WTC11 (cell line): ENCODE measurements around the gene MRNIP. TPM values are rescaled to one million over a fixed set of nuclear protein-coding genes. Genes with fewer than 3 reads are reported as not detected.

Source experiments
- ATAC-seq: fragments of 200-7000 bp; cut with Tn5 transposase; 2 replicates; pipeline ENCODE4 v1.10.0; 2021; ENCODE audit warnings: mild to moderate bottlenecking, moderate library complexity
- CTCF ChIA-PET: fragments of 300-600 bp; sonication (Branson Sonifier 250); formaldehyde crosslinking; loops from one replicate; lab custom pipeline; 2021; ENCODE audit warnings: antibody characterized with exemption; lab: Charles Lee
- POLR2A ChIA-PET: fragments of 350-600 bp; sonication (Branson Sonifier 250); formaldehyde crosslinking; loops from one replicate; lab custom pipeline; 2021; ENCODE audit warnings: antibody characterized with exemption; lab: Charles Lee
- DNase-seq: peaks from one replicate; pipeline ENCODE4 v3.0.0; 2021; ENCODE audit warnings: low spot score
- H3K27ac Mint-ChIP-seq: 2 replicates; pipeline ENCODE4 v1.8.0; 2021; ENCODE audit warnings: mixed read lengths
- H3K27me3 Mint-ChIP-seq: 2 replicates; pipeline ENCODE4 v1.8.0; 2021; ENCODE audit warnings: low read depth, mild to moderate bottlenecking, moderate library complexity, mixed read lengths
- H3K36me3 Mint-ChIP-seq: 2 replicates; pipeline ENCODE4 v1.8.0; 2021; ENCODE audit warnings: mixed read lengths
- H3K4me1 Mint-ChIP-seq: 2 replicates; pipeline ENCODE4 v1.8.0; 2022; ENCODE audit warnings: mixed read lengths
- H3K4me3 Mint-ChIP-seq: 2 replicates; pipeline ENCODE4 v1.8.0; 2021; ENCODE audit warnings: mild to moderate bottlenecking, moderate library complexity, mixed read lengths
- H3K9me3 Mint-ChIP-seq: 2 replicates; pipeline ENCODE4 v1.8.0; 2021; ENCODE audit warnings: mixed read lengths
- CREM ChIP-seq: sonication (generic); formaldehyde crosslinking; IDR thresholded peaks from 2 replicates; pipeline ENCODE4 v1.8.1; 2022; ENCODE audit warnings: mild to moderate bottlenecking, missing genetic modification reagents, moderate library complexity
- FOXK1 ChIP-seq: sonication (generic); formaldehyde crosslinking; IDR thresholded peaks from 2 replicates; pipeline ENCODE4 v1.8.0; 2022; ENCODE audit warnings: mild to moderate bottlenecking, moderate library complexity, missing genetic modification reagents
- FOXP1 ChIP-seq: sonication (generic); formaldehyde crosslinking; IDR thresholded peaks from 2 replicates; pipeline ENCODE4 v1.8.0; 2022; ENCODE audit warnings: missing genetic modification reagents, mild to moderate bottlenecking, moderate library complexity, borderline replicate concordance
- IRF2 ChIP-seq: sonication (generic); formaldehyde crosslinking; IDR thresholded peaks from 2 replicates; pipeline ENCODE4 v1.8.0; 2022; ENCODE audit warnings: low read depth, missing genetic modification reagents, borderline replicate concordance
- JAZF1 ChIP-seq: fragments of 250-450 bp; sonication (Bioruptor Pico); IDR thresholded peaks from 2 replicates; pipeline ENCODE4 v1.9.0; 2021; ENCODE audit warnings: moderate library complexity, mild to moderate bottlenecking, inconsistent platforms
- RELA ChIP-seq: sonication (generic); formaldehyde crosslinking; IDR thresholded peaks from 2 replicates; pipeline ENCODE4 v1.8.1; 2022; ENCODE audit warnings: missing genetic modification reagents, mild to moderate bottlenecking, borderline replicate concordance
- SMAD4 ChIP-seq: sonication (generic); formaldehyde crosslinking; IDR thresholded peaks from 2 replicates; pipeline ENCODE4 v1.8.0; 2022; ENCODE audit warnings: mild to moderate bottlenecking, missing genetic modification reagents
- SOX15 ChIP-seq: fragments of 250-450 bp; sonication (Bioruptor Pico); IDR thresholded peaks from 2 replicates; pipeline ENCODE4 v1.9.0; 2021; ENCODE audit warnings: mild to moderate bottlenecking
- TCF7 ChIP-seq: sonication (generic); formaldehyde crosslinking; IDR thresholded peaks from 2 replicates; pipeline ENCODE4 v1.8.0; 2022; ENCODE audit warnings: mild to moderate bottlenecking, low read depth, missing genetic modification reagents, moderate library complexity
- TEAD1 ChIP-seq: sonication (generic); formaldehyde crosslinking; IDR thresholded peaks from 2 replicates; pipeline ENCODE4 v1.8.0; 2022; ENCODE audit warnings: mild to moderate bottlenecking, missing genetic modification reagents
- ZNF232 ChIP-seq: sonication (generic); formaldehyde crosslinking; IDR thresholded peaks from 2 replicates; pipeline ENCODE4 v1.8.0; 2022; ENCODE audit warnings: mild to moderate bottlenecking, missing genetic modification reagents
- total RNA-seq: library from RNA; stranded (reverse); gene quantifications from 3 replicates; pipeline ENCODE4 v1.2.3, GENCODE V29; 2021
- TF ChIP-seq, protein P1 (sequence below): fragments of 200-600 bp; IDR thresholded peaks from 2 replicates; pipeline ENCODE4 v1.8.0; 2022; ENCODE audit warnings: antibody characterized with exemption
- TF ChIP-seq, protein P2 (sequence below): sonication (generic); formaldehyde crosslinking; IDR thresholded peaks from 2 replicates; pipeline ENCODE4 v1.8.1; 2023; ENCODE audit warnings: mild to moderate bottlenecking, moderate library complexity, missing genetic modification reagents
- TF ChIP-seq, protein P3 (sequence below): sonication (generic); formaldehyde crosslinking; IDR thresholded peaks from 2 replicates; pipeline ENCODE4 v1.8.1; 2023; ENCODE audit warnings: mild to moderate bottlenecking, missing genetic modification reagents, moderate library complexity
- TF ChIP-seq, protein P4 (sequence below): sonication (generic); formaldehyde crosslinking; IDR thresholded peaks from 2 replicates; pipeline ENCODE4 v1.8.0; 2023; ENCODE audit warnings: mild to moderate bottlenecking, missing genetic modification reagents
- TF ChIP-seq, protein P5 (sequence below): sonication (generic); formaldehyde crosslinking; IDR thresholded peaks from 2 replicates; pipeline ENCODE4 v1.8.1; 2023; ENCODE audit warnings: mild to moderate bottlenecking, missing genetic modification reagents
- TF ChIP-seq, protein P6 (sequence below): sonication (generic); formaldehyde crosslinking; IDR thresholded peaks from 2 replicates; pipeline ENCODE4 v1.8.1; 2023; ENCODE audit warnings: mild to moderate bottlenecking, missing genetic modification reagents

The MRNIP gene
- total RNA-seq, 1 experiment from 2014 or later: 42.0 TPM

DNA sequence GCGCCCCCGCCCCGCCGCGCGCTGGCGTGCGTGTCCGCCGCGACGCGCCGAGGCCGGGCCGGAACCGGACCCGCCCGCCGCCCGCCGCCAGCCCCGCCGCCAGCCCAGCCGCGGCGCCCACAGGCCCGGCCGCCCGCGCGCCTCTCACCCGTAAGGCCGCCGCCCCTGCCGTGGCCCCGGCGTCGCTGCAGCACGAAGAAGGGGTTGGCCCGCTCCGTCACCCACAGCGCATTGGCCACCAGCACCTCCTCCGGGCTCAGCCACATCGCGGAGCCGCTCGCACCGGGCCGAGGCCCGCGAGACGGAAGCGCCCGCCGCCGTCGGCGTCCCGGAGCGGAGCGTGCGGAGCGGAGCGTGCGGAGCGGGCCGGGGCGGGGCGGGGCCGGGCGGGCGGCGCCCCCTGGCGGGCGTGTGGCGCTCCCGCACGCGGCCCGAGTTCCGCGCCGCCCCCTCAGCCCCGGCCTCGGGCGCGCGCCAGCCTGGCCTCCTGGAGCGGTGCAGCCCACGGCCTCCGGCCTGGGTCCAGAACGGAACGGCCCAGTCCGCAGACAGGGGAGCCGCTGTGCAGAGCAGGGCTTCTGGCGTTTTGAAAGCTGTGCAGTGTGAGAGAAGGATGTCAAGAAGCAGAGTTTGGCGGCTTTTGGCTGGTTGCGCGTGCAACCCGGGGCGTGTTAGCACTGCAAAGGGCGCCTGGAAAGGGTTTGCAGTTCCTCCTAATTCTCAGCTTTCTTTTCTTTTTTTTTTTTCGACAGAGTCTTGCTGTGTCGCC, 49.1 kb upstream of the MRNIP start, which contains the start of gene TBC1D9B (continued):
- TF ChIP-seq, protein P1, sequence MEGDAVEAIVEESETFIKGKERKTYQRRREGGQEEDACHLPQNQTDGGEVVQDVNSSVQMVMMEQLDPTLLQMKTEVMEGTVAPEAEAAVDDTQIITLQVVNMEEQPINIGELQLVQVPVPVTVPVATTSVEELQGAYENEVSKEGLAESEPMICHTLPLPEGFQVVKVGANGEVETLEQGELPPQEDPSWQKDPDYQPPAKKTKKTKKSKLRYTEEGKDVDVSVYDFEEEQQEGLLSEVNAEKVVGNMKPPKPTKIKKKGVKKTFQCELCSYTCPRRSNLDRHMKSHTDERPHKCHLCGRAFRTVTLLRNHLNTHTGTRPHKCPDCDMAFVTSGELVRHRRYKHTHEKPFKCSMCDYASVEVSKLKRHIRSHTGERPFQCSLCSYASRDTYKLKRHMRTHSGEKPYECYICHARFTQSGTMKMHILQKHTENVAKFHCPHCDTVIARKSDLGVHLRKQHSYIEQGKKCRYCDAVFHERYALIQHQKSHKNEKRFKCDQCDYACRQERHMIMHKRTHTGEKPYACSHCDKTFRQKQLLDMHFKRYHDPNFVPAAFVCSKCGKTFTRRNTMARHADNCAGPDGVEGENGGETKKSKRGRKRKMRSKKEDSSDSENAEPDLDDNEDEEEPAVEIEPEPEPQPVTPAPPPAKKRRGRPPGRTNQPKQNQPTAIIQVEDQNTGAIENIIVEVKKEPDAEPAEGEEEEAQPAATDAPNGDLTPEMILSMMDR: peak; percentile 41; the same call in 1 of the 2 replicates
- TF ChIP-seq, protein P2, sequence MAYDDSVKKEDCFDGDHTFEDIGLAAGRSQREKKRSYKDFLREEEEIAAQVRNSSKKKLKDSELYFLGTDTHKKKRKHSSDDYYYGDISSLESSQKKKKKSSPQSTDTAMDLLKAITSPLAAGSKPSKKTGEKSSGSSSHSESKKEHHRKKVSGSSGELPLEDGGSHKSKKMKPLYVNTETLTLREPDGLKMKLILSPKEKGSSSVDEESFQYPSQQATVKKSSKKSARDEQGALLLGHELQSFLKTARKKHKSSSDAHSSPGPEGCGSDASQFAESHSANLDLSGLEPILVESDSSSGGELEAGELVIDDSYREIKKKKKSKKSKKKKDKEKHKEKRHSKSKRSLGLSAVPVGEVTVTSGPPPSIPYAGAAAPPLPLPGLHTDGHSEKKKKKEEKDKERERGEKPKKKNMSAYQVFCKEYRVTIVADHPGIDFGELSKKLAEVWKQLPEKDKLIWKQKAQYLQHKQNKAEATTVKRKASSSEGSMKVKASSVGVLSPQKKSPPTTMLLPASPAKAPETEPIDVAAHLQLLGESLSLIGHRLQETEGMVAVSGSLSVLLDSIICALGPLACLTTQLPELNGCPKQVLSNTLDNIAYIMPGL: peak; percentile 46
- no peak for TF ChIP-seq JAZF1 (CRISPR knock-in tag)

DNA sequence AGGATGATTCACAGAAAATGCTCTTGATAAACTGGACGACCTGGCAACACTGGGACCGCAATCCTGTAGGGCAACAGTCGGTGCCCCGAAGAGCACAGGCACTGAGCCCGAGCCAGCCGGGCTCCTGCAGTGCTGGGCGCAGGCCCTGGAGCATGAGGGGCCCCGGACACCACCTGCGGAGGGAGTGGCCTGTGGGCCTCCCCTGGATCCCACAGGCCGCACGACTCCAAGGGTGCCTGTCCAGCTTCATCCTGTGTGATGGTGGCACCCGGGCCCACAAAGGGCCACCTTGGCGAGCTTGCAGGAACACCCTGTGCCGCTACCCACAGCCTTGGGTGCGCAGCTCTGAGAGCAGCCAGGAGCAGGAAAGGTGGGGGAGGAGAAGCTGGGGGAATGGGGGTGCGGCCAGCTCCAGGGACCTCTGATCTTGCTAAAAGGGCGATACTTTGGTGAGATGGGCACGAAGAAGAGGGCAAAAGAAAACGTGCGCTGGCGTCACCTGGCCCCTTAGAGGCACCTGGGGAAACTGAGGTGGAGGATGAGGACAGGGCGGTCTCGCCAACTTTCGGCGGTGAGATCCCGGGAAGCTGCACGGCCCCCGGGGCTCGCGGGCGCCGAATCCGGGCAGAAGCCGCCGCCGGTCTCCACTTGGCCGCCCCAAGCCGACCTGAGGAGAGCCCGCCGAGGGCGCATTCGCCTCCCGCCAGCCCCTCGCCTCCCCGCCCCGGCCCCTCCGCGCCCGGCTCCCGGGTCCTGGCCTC, 48.4 kb upstream of the MRNIP start:
- H3K27me3 Mint-ChIP-seq: no peaks in the 10 kb centered on the region
- H3K4me1 Mint-ChIP-seq: peaks cover 3% of the 10 kb centered on the region; the same call in 1 of the 2 replicates
- CTCF ChIA-PET: interaction anchor here (0.8 to 2.6 kb wide), 7 partner anchors 12 to 184 kb away, joined by 3 to 19 read pairs (median 5); no protein-coding TSS in a partner anchor
- POLR2A ChIA-PET: interaction anchor here (0.6 kb wide), 1 partner anchor 717 kb away, joined by 4 read pairs; no protein-coding TSS in a partner anchor
- peak; percentile 9 for ATAC-seq
- no peak overlapping the region for H3K27ac Mint-ChIP-seq
- peaks cover 18% of the 10 kb centered on the region for H3K36me3 Mint-ChIP-seq
- TF ChIP-seq, protein P3, sequence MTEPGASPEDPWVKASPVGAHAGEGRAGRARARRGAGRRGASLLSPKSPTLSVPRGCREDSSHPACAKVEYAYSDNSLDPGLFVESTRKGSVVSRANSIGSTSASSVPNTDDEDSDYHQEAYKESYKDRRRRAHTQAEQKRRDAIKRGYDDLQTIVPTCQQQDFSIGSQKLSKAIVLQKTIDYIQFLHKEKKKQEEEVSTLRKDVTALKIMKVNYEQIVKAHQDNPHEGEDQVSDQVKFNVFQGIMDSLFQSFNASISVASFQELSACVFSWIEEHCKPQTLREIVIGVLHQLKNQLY (CRISPR knock-in tag): no peak
- TF ChIP-seq JAZF1 (CRISPR knock-in tag) (no peak), IRF2 (no peak), FOXP1 (CRISPR knock-in tag) (no peak), FOXK1 (CRISPR knock-in tag) (no peak), TCF7 (CRISPR knock-in tag) (no peak), SMAD4 (CRISPR knock-in tag) (no peak), TEAD1 (CRISPR knock-in tag) (no peak), RELA (no peak)
- TF ChIP-seq, protein P4, sequence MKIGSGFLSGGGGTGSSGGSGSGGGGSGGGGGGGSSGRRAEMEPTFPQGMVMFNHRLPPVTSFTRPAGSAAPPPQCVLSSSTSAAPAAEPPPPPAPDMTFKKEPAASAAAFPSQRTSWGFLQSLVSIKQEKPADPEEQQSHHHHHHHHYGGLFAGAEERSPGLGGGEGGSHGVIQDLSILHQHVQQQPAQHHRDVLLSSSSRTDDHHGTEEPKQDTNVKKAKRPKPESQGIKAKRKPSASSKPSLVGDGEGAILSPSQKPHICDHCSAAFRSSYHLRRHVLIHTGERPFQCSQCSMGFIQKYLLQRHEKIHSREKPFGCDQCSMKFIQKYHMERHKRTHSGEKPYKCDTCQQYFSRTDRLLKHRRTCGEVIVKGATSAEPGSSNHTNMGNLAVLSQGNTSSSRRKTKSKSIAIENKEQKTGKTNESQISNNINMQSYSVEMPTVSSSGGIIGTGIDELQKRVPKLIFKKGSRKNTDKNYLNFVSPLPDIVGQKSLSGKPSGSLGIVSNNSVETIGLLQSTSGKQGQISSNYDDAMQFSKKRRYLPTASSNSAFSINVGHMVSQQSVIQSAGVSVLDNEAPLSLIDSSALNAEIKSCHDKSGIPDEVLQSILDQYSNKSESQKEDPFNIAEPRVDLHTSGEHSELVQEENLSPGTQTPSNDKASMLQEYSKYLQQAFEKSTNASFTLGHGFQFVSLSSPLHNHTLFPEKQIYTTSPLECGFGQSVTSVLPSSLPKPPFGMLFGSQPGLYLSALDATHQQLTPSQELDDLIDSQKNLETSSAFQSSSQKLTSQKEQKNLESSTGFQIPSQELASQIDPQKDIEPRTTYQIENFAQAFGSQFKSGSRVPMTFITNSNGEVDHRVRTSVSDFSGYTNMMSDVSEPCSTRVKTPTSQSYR (CRISPR knock-in tag): no peak
- TF ChIP-seq, all 79 proteins: peak for 0
- peak; percentile 44 for DNase-seq
- Mint-ChIP-seq H3K9me3 (no peaks in the 10 kb centered on the region), H3K4me3 (peak overlapping the region; percentile 81)

DNA sequence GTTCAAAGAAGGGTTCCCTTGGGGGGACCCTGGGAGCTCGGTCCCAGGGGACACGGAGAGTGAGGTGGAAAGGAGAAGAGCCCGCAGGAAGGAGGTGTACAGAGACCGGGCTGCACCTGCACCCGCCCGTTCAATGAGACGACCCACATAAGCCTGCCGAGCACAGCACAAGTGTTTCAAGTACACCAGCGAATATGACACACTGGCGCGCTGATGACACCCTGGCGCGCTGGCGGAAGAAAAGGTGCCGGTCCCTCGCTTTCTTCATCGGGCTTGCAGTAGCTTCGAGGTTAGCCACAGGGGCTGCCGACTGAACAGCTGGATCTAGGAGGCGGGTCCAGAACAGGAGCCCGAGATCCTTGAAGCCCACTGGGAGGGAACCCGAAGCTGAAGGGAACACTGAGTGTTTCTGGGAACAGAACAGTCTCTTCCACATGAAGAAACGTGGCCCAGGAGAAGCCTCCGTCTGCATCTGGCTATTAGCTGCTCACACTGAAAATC, 47.7 kb upstream of the MRNIP start:
- H3K9me3 Mint-ChIP-seq: no peaks in the 10 kb centered on the region
- H3K27me3 Mint-ChIP-seq: no peaks in the 10 kb centered on the region
- ATAC-seq (no peak), DNase-seq (peak; percentile 27)
- H3K4me3 Mint-ChIP-seq: peak overlapping the region; percentile 81
- POLR2A ChIA-PET: interaction anchor here (0.6 kb wide), 1 partner anchor 718 kb away, joined by 4 read pairs; no protein-coding TSS in a partner anchor
- H3K4me1 Mint-ChIP-seq: peaks cover 3% of the 10 kb centered on the region; the same call in 1 of the 2 replicates
- TF ChIP-seq, protein P5, sequence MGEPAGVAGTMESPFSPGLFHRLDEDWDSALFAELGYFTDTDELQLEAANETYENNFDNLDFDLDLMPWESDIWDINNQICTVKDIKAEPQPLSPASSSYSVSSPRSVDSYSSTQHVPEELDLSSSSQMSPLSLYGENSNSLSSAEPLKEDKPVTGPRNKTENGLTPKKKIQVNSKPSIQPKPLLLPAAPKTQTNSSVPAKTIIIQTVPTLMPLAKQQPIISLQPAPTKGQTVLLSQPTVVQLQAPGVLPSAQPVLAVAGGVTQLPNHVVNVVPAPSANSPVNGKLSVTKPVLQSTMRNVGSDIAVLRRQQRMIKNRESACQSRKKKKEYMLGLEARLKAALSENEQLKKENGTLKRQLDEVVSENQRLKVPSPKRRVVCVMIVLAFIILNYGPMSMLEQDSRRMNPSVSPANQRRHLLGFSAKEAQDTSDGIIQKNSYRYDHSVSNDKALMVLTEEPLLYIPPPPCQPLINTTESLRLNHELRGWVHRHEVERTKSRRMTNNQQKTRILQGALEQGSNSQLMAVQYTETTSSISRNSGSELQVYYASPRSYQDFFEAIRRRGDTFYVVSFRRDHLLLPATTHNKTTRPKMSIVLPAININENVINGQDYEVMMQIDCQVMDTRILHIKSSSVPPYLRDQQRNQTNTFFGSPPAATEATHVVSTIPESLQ (CRISPR knock-in tag): no peak
- TF ChIP-seq SOX15 (CRISPR knock-in tag): no peak
- no peak for TF ChIP-seq ZNF232 (CRISPR knock-in tag)
- TF ChIP-seq CREM (CRISPR knock-in tag): no peak
- TF ChIP-seq SMAD4 (CRISPR knock-in tag): no peak
- TF ChIP-seq, protein P6, sequence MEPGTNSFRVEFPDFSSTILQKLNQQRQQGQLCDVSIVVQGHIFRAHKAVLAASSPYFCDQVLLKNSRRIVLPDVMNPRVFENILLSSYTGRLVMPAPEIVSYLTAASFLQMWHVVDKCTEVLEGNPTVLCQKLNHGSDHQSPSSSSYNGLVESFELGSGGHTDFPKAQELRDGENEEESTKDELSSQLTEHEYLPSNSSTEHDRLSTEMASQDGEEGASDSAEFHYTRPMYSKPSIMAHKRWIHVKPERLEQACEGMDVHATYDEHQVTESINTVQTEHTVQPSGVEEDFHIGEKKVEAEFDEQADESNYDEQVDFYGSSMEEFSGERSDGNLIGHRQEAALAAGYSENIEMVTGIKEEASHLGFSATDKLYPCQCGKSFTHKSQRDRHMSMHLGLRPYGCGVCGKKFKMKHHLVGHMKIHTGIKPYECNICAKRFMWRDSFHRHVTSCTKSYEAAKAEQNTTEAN: no peak
- CTCF ChIA-PET: interaction anchor here (0.8 to 2.6 kb wide), 6 partner anchors 11 to 144 kb away, joined by 3 to 19 read pairs (median 6); no protein-coding TSS in a partner anchor
- H3K36me3 Mint-ChIP-seq: peaks cover 18% of the 10 kb centered on the region
- H3K27ac Mint-ChIP-seq: no peak overlapping the region
